ENCODE data around the gene TESK2.

The TESK2 gene

DNA sequence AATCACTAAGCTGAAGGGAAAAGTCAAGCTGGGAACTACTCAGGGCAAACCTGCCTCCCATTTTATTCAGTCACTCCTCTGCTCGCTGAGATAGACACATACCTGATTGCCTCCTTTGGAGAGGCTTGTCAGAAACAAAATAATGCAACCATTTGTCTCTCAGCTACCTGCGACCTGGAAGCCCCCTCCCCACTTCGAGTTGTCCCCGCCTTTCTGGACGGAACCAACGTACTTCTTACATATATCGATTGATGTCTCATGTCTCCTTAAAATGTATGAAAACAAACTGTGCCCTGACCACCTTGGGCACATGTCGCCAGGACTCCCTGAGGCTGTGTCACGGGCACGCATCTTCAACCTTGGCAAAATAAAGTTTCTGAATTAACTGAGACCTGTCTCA lies 185.7 kb downstream of the TESK2 start:
- Histone ChIP-seq H3K36me3 (ENCODE audit: insufficient read depth, low read length) (no peaks in the 10 kb centered on the region), H3K9ac (ENCODE audit: low read depth, low read length, poor library complexity, severe bottlenecking) (peak overlapping the region; percentile 97), H2AFZ (ENCODE audit: low read length) (no peak overlapping the region), H3K9me2 (replicated peaks; ENCODE audit: low read depth, low read length) (no peaks in the 10 kb centered on the region), H3K4me3 (ENCODE audit: low read length, poor library complexity, severe bottlenecking) (peak overlapping the region; percentile 89), H3K4me2 (ENCODE audit: low read depth, low read length, poor library complexity, severe bottlenecking) (peak overlapping the region; percentile 96), H3F3A (ENCODE audit: low read depth) (no peaks in the 10 kb centered on the region; the same call in 1 of the 2 replicates), H3K4me1 (ENCODE audit: insufficient read depth, low read length, poor library complexity, severe bottlenecking) (peaks cover 32% of the 10 kb centered on the region), H4K20me1 (ENCODE audit: insufficient read depth, low read length, poor library complexity, severe bottlenecking) (no peaks in the 10 kb centered on the region), H3K27me3 (ENCODE audit: insufficient read depth, low read length, poor library complexity, severe bottlenecking) (no peaks in the 10 kb centered on the region), H3K9me3 (ENCODE audit: insufficient read depth, low read depth, low read length) (no peaks in the 10 kb centered on the region), H3K79me2 (ENCODE audit: insufficient read depth, low read length) (peaks cover 7% of the 10 kb centered on the region; the same call in 1 of the 2 replicates)
- TF ChIP-seq, protein P1, sequence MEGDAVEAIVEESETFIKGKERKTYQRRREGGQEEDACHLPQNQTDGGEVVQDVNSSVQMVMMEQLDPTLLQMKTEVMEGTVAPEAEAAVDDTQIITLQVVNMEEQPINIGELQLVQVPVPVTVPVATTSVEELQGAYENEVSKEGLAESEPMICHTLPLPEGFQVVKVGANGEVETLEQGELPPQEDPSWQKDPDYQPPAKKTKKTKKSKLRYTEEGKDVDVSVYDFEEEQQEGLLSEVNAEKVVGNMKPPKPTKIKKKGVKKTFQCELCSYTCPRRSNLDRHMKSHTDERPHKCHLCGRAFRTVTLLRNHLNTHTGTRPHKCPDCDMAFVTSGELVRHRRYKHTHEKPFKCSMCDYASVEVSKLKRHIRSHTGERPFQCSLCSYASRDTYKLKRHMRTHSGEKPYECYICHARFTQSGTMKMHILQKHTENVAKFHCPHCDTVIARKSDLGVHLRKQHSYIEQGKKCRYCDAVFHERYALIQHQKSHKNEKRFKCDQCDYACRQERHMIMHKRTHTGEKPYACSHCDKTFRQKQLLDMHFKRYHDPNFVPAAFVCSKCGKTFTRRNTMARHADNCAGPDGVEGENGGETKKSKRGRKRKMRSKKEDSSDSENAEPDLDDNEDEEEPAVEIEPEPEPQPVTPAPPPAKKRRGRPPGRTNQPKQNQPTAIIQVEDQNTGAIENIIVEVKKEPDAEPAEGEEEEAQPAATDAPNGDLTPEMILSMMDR (conservative IDR thresholded peaks at IDR 0.05; ENCODE audit: low read length) = no peak
- no peak for TF ChIP-seq EZH2phosphoT487 (IDR thresholded peaks at IDR 0.05; ENCODE audit: borderline replicate concordance)

DNA sequence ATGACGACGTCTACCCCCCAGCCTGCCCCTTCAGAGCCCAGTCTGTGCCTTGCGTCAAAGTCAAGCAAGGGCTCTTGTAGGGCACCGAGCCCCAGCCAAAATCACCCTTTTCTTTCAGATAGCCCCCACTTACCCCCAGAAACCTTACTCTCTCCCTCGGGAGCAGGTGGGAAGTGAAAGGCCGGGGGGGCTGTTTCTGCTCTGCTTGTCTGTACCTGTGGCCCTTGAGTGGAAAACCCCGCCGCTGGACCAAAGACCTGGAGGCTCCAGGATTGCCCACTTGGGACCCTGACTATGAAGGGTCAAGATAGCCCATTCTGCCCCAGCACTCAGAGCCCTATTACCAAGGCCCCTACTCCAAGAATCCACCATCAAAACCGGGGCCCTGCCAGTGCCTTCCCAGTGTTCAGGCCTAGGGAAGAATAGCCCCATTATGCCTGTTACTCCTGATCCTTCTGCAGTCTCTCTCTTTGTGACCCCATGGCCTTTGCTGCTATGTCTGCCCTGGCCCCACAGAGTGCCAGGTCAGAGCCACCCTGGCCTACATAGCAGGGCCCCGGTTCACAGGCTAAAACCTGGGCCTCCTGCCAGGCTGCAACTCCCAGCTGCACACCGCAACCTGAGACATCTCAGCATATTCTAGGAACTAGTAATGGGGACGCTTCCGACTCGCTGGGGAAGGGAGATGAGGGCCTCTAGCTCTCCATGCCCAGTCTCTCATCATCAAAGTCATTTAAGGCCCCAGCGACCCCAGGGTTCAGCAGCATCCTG lies 186.5 kb downstream of the TESK2 start:
- Histone ChIP-seq H2AFZ (ENCODE audit: low read length) (peak overlapping the region; percentile 95), H4K20me1 (ENCODE audit: insufficient read depth, low read length, poor library complexity, severe bottlenecking) (no peaks in the 10 kb centered on the region)

DNA sequence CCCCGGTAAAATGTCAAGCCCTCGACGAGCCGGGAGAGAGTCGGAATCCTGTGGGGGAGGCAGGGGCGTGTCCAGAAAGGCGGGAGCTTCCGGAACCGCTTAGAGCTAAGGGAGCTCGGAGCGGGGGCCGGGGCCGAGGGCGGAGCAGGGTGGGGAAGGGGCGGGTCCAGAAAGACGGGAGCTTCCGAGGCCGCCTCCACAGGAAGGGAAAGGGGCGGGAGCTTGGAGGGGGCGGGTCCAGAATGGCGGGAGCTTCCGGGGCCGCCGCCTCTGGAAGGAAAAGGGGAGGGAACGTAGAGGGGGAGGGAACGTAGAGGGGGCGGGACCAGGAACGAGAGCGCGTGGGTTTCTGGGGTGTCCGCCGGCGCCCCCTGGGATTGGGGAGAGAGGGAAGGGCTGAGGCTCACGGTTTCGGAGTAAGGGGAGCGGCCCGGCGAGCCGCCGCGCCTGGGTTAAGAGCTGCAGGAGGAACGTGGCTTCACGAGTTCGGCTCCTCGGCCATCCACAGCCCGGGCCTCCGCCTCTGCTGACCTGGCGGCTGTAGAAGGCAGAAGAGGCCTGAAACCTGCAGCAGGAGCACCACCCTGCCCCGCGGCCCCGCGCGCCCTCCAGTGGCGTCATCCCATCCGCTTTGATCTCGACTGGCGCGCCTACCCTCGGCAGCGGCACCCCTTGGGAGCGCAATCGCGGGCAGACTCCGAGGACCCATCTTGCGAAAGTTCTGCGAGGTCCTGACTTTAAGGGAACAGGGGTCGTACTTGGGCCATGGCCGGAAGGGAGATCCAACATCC lies 187.2 kb downstream of the TESK2 start:
- H3F3A ChIP-seq (ENCODE audit: low read depth) = no peaks in the 10 kb centered on the region; the same call in 1 of the 2 replicates
- H3K4me3 ChIP-seq (ENCODE audit: low read length, poor library complexity, severe bottlenecking) = peak overlapping the region; percentile 89
- peaks cover 7% of the 10 kb centered on the region; the same call in 1 of the 2 replicates for H3K79me2 ChIP-seq (ENCODE audit: insufficient read depth, low read length)
- H3K4me2 ChIP-seq (ENCODE audit: low read depth, low read length, poor library complexity, severe bottlenecking) = peak overlapping the region; percentile 96
- TF ChIP-seq, protein P1 (conservative IDR thresholded peaks at IDR 0.05; ENCODE audit: low read length) = peak; percentile 74
- TF ChIP-seq EZH2phosphoT487 (IDR thresholded peaks at IDR 0.05; ENCODE audit: borderline replicate concordance) = no peak
- peak overlapping the region; percentile 97 for H3K9ac ChIP-seq (ENCODE audit: low read depth, low read length, poor library complexity, severe bottlenecking)
- no peaks in the 10 kb centered on the region for H3K27me3 ChIP-seq (ENCODE audit: insufficient read depth, low read length, poor library complexity, severe bottlenecking)
- H3K9me3 ChIP-seq (ENCODE audit: insufficient read depth, low read depth, low read length) = no peaks in the 10 kb centered on the region
- H3K9me2 ChIP-seq (replicated peaks; ENCODE audit: low read depth, low read length) = no peaks in the 10 kb centered on the region
- H3K36me3 ChIP-seq (ENCODE audit: insufficient read depth, low read length) = no peaks in the 10 kb centered on the region
- H2AFZ ChIP-seq (ENCODE audit: low read length) = peak overlapping the region; percentile 96
- H4K20me1 ChIP-seq (ENCODE audit: insufficient read depth, low read length, poor library complexity, severe bottlenecking) = no peaks in the 10 kb centered on the region
- H3K4me1 ChIP-seq (ENCODE audit: insufficient read depth, low read length, poor library complexity, severe bottlenecking) = peaks cover 32% of the 10 kb centered on the region

More for the DNA sequence above, 186.5 kb downstream of the TESK2 start:
- TF ChIP-seq, protein P1 (conservative IDR thresholded peaks at IDR 0.05; ENCODE audit: low read length) = no peak; the same call in 1 of the 2 replicates
- TF ChIP-seq EZH2phosphoT487 (IDR thresholded peaks at IDR 0.05; ENCODE audit: borderline replicate concordance) = no peak
- Histone ChIP-seq H3K27me3 (ENCODE audit: insufficient read depth, low read length, poor library complexity, severe bottlenecking) (no peaks in the 10 kb centered on the region), H3K4me2 (ENCODE audit: low read depth, low read length, poor library complexity, severe bottlenecking) (peak overlapping the region; percentile 96), H3K4me3 (ENCODE audit: low read length, poor library complexity, severe bottlenecking) (peak overlapping the region; percentile 89), H3K9me3 (ENCODE audit: insufficient read depth, low read depth, low read length) (no peaks in the 10 kb centered on the region), H3K79me2 (ENCODE audit: insufficient read depth, low read length) (peaks cover 7% of the 10 kb centered on the region; the same call in 1 of the 2 replicates), H3K9ac (ENCODE audit: low read depth, low read length, poor library complexity, severe bottlenecking) (peak overlapping the region; percentile 97), H3K4me1 (ENCODE audit: insufficient read depth, low read length, poor library complexity, severe bottlenecking) (peaks cover 32% of the 10 kb centered on the region), H3K9me2 (replicated peaks; ENCODE audit: low read depth, low read length) (no peaks in the 10 kb centered on the region), H3F3A (ENCODE audit: low read depth) (no peaks in the 10 kb centered on the region; the same call in 1 of the 2 replicates), H3K36me3 (ENCODE audit: insufficient read depth, low read length) (no peaks in the 10 kb centered on the region)
